Measurements from ENCODE around the gene MACROD2. TPM values are rescaled to one million over a fixed set of nuclear protein-coding genes. Genes with fewer than 3 reads are reported as not detected.

The MACROD2 gene
- total RNA-seq, 2 donors from 2014 or later: 8.3 to 21.8 TPM

DNA sequence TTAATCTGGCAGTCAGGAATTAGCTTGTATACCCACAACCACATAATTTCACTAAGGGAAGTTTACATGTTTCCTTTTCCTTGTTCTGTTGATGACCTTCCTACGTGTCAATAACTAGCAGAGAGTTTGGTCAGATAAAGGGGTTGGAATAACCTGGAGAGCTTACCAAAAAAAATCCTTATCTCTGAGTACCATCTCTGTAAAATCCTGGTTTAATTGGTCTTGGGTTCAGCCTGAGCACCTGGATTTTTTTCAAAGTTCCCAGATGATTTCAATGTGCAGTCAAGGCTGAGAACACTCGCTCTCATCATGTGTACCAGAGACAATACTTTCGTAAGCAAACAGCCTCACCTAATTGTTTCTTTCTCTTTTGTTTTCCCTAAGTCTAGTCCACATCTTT, 825.9 kb downstream of the MACROD2 start:
- H3K4me3 ChIP-seq: no peak overlapping the region
- intact Hi-C loops (cut with DNase I): no loop called here

DNA sequence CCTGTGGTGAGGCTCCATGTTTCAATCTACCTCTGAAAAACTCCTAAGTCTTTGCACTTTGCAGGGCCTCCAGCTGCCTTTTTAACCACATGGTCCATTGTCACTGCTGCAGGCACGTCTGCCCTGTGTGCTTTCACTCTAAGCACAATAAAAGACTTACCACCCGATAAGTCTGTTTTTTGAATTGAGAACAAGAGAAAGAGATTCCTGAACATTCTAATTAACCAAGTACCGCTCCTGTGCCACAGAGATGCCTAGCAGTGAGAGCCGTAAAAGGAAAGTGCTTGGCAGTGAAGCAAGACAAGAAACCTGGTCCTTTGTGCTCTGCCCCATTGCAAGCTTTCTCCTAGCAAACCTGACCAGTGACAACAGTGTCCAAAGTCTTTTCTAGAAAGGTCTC, 829.7 kb downstream of the MACROD2 start:
- intact Hi-C loops (cut with DNase I): no loop called here
- Histone ChIP-seq H3K36me3 (replicated peaks in 1 of 2; ENCODE audit: insufficient read depth in 1 of 2, low read depth in 2 of 2) (no peaks in the 10 kb centered on the region), H3K4me1 (peaks cover 8% of the 10 kb centered on the region), H3K27ac (no peak overlapping the region), H3K27me3 (no peaks in the 10 kb centered on the region), H3K9me3 (no peaks in the 10 kb centered on the region), H3K4me3 (no peak overlapping the region)
- no peak for ATAC-seq
- no peak for DNase-seq
- TF ChIP-seq CTCF (IDR thresholded peaks at IDR 0.05) (no peak), POLR2A (IDR thresholded peaks at IDR 0.05) (no peak)
- WGBS, 2 donors: 61 to 67% methylated on average over 4 of the region's 4 CpGs

More for the DNA sequence above, 825.9 kb downstream of the MACROD2 start:
- DNase-seq (no peak), ATAC-seq (no peak)
- TF ChIP-seq POLR2A (IDR thresholded peaks at IDR 0.05): no peak
- no peak for TF ChIP-seq CTCF (IDR thresholded peaks at IDR 0.05)
- H3K4me1 ChIP-seq: peaks cover 8% of the 10 kb centered on the region
- 73 to 75% methylated on average over 3 of the region's 3 CpGs for WGBS, 2 donors
- no peak overlapping the region for H3K27ac ChIP-seq
- no peaks in the 10 kb centered on the region for H3K27me3 ChIP-seq
- H3K36me3 ChIP-seq (replicated peaks in 1 of 2; ENCODE audit: insufficient read depth in 1 of 2, low read depth in 2 of 2): no peaks in the 10 kb centered on the region
- no peaks in the 10 kb centered on the region for H3K9me3 ChIP-seq

- no peaks in the 10 kb centered on the region for H3K36me3 ChIP-seq (replicated peaks in 1 of 2; ENCODE audit: insufficient read depth in 1 of 2, low read depth in 2 of 2)
- H3K27me3 ChIP-seq: no peaks in the 10 kb centered on the region
- intact Hi-C loops (cut with DNase I): no loop called here
- 90% methylated on average over 17 of the region's 17 CpGs for WGBS, 2 donors
- TF ChIP-seq CTCF (IDR thresholded peaks at IDR 0.05): no peak
- TF ChIP-seq POLR2A (IDR thresholded peaks at IDR 0.05): no peak
- H3K9me3 ChIP-seq: no peaks in the 10 kb centered on the region
- H3K4me3 ChIP-seq: no peak overlapping the region
- ATAC-seq: no peak
- DNase-seq: no peak
- H3K27ac ChIP-seq: no peak overlapping the region
- H3K4me1 ChIP-seq: peaks cover 11% of the 10 kb centered on the region
These were observed 831.4 kb downstream of the MACROD2 start for GRCh38 chr20:14826543-14827313.

DNA sequence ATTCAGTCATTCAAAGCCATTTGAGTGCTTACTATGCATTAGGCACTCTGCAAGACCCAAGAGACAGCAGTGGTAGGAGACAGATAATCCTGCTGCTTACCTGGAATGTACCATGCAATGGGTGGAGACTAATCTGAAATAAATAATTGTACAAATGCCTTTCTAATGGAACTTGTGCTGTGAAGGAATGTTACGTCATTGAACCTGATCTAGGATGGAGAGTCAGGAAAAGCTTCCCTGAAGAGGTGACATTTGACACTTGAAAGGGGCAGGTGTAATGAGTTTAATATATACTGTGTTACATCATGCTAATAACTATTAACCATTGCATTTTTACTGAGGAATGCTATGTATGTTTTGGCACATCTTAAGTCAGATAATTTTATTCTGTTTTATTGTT, 833.1 kb downstream of the MACROD2 start:
- Histone ChIP-seq H3K4me3 (no peak overlapping the region), H3K27ac (no peak overlapping the region), H3K27me3 (no peaks in the 10 kb centered on the region), H3K4me1 (peaks cover 11% of the 10 kb centered on the region), H3K36me3 (replicated peaks in 1 of 2; ENCODE audit: insufficient read depth in 1 of 2, low read depth in 2 of 2) (no peaks in the 10 kb centered on the region), H3K9me3 (no peaks in the 10 kb centered on the region)
- TF ChIP-seq CTCF (IDR thresholded peaks at IDR 0.05) (no peak), POLR2A (IDR thresholded peaks at IDR 0.05) (no peak)
- ATAC-seq (no peak), DNase-seq (no peak)
- WGBS, 2 donors: 79 to 85% methylated on average over 1 of the region's 1 CpG
- intact Hi-C loops (cut with DNase I): no loop called here

- Histone ChIP-seq H3K4me3 (no peak overlapping the region), H3K27me3 (no peaks in the 10 kb centered on the region), H3K4me1 (peaks cover 11% of the 10 kb centered on the region), H3K9me3 (no peaks in the 10 kb centered on the region), H3K27ac (no peak overlapping the region), H3K36me3 (replicated peaks in 1 of 2; ENCODE audit: insufficient read depth in 1 of 2, low read depth in 2 of 2) (no peaks in the 10 kb centered on the region)
- intact Hi-C loops (cut with DNase I): no loop called here
- no peak for DNase-seq
- WGBS, 2 donors: 89 to 92% methylated on average over 1 of the region's 1 CpG
- no peak for ATAC-seq
- TF ChIP-seq POLR2A (IDR thresholded peaks at IDR 0.05) (no peak), CTCF (IDR thresholded peaks at IDR 0.05) (no peak)
These were observed 834.6 kb downstream of the MACROD2 start for GRCh38 chr20:14829906-14830305.

Data from body of pancreas (tissue), 4 donors.